SKM-1 treated with dmso at 0.1 percent for 144 hours (cell line): Measurements from ENCODE around the gene GUCY1B1.

Source experiments
- DNase-seq: peaks from one replicate; lab custom pipeline; 2025; ENCODE audit not compliant: unreplicated experiment; lab: John Stamatoyannopoulos, UW

Gene GUCY1B1

GRCh38 chr4:155855897-155856296, 97.1 kb downstream of the GUCY1B1 start:
- DNase-seq, result no peak
